HFF-Myc (cell line): ENCODE results near the gene RCSD1.

ENCODE experiments used
- DNase-seq: peaks from one replicate; pipeline ENCODE4 v3.0.0-alpha.2; 2011; ENCODE audit warnings: low read depth; ENCODE audit errors: extremely low read depth
- H3K4me3 ChIP-seq: replicated peaks from 2 replicates; pipeline ENCODE4 v1.5.1; 2011; ENCODE audit warnings: low read depth, mild to moderate bottlenecking, control low read depth, low read length
- CTCF ChIP-seq: IDR thresholded peaks from 2 replicates; pipeline ENCODE4 v1.5.1; 2012; ENCODE audit warnings: mild to moderate bottlenecking, low read depth, low read length, control low read depth; ENCODE audit errors: missing control alignments

Gene RCSD1

GRCh38 chr1:167708940-167709389, 78.9 kb downstream of the RCSD1 start:
- DNase-seq, result no peak
- no peak for TF ChIP-seq CTCF
- no peak overlapping the region for H3K4me3 ChIP-seq

GRCh38 chr1:167710836-167711235, 80.8 kb downstream of the RCSD1 start:
- no peak for TF ChIP-seq CTCF
- H3K4me3 ChIP-seq, result no peak overlapping the region
- DNase-seq, result no peak

GRCh38 chr1:167711797-167712196, 81.8 kb downstream of the RCSD1 start:
- H3K4me3 ChIP-seq, result no peak overlapping the region
- DNase-seq, result no peak
- TF ChIP-seq CTCF, result no peak

- H3K4me3 ChIP-seq, result peak overlapping the region; percentile 52
- DNase-seq, result no peak
Observed at GRCh38 chr1:167713330-167714081, 83.5 kb downstream of the RCSD1 start.

GRCh38 chr1:167714098-167714438, 84.0 kb downstream of the RCSD1 start:
- DNase-seq, result no peak
- H3K4me3 ChIP-seq, result peak overlapping the region; percentile 52
- TF ChIP-seq CTCF, result no peak

More at GRCh38 chr1:167713330-167714081, 83.5 kb downstream of the RCSD1 start:
- no peak for TF ChIP-seq CTCF

- H3K4me3 ChIP-seq, result peak overlapping the region; percentile 52
- no peak for TF ChIP-seq CTCF
- DNase-seq, result peak; percentile 72
Observed at GRCh38 chr1:167714439-167715156, 84.6 kb downstream of the RCSD1 start.
